ENCODE results near the gene PARP6. TPM values are rescaled to one million over a fixed set of nuclear protein-coding genes. Genes with fewer than 3 reads are reported as not detected.
A peak's percentile ranks its signal among the peaks of the same experiment; 100 is the strongest.
"Not testable (repeated sequence)": the region's sequence is repeated elsewhere in the genome, so short reads cannot be mapped to it uniquely, and the experiment has no call there.

Gene PARP6
- total RNA-seq, 1 donor: 65.4 TPM

DNA sequence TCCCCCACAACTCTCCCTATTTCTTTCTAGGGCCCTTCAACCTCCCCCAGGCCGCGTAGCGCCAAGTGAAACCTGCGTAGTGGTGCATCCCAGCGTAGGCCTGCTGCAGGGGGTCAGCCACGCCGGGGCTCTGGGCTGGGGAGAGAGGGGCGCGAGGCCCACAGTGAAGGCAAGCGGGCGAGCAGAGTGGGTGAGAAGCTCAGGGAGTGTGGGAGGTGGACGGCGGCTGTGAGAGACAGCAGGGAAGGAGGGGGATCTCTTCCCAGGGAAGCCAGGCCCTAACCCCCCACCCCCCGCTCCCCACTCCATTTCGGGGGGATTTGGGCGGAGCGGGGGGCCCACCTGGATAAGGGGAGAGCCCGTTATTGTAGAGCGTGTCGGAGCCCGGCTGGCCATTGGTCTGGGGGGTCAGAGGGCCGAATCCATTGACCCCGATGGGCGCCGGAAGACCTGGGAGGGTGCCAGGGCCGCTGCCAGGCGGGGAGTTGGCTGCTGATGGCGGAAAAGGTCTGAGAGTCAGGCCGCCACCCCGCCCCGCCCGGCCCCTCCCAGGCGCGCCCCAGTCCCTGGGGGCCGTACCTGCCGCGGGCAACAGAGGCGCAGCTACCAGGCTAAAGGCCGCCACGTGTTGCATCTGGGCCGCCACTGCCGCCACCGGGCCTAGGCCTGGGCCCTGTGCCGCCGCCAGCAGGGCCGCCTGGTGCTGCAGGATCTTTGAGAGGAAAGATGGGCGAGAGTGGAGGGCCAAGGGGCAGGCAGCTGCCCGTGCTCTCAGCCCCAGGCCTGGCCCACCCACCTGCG lies 16.6 kb upstream of the PARP6 start:
- Histone ChIP-seq H3K27me3 (ENCODE audit: insufficient read depth, low read length) (no peaks in the 10 kb centered on the region), H3K9me3 (ENCODE audit: low read depth, low read length) (no peaks in the 10 kb centered on the region), H3K4me1 (ENCODE audit: insufficient read depth, low read length) (no peaks in the 10 kb centered on the region), H3K4me3 (ENCODE audit: low read length) (no peak overlapping the region)

DNA sequence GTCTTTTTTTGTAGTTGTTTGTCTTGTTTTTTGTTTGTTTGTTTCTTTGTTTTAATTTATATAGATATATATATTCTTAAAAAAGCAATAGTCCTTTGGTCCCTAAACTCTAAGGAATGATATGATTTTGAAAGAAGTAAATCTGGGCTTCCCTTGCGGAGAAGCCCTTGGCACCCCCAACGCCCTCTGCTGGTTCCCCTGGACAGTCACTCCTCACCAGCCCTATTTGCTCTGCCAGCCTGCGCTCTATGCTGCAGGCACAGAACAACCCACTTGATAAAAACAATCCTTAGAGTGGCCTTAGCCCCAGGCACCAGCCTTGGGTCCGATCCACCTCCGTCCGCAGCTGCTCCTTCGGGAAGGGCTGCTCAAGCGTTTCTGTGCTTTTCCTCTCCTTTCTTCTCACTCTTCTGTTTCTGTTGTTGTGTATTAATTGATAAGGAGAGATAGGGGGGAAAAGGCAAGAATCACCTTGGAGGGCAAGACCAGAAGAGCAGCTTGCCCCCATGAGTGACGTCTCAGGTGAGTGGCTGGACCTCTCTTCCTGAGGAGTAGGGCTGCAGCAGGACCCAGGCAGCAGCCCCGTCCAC lies 13.7 kb upstream of the PARP6 start:
- H3K9me3 ChIP-seq (ENCODE audit: low read depth, low read length): no peaks in the 10 kb centered on the region
- H3K27me3 ChIP-seq (ENCODE audit: insufficient read depth, low read length): no peaks in the 10 kb centered on the region
- H3K4me1 ChIP-seq (ENCODE audit: insufficient read depth, low read length): no peaks in the 10 kb centered on the region
- no peak overlapping the region for H3K4me3 ChIP-seq (ENCODE audit: low read length)

DNA sequence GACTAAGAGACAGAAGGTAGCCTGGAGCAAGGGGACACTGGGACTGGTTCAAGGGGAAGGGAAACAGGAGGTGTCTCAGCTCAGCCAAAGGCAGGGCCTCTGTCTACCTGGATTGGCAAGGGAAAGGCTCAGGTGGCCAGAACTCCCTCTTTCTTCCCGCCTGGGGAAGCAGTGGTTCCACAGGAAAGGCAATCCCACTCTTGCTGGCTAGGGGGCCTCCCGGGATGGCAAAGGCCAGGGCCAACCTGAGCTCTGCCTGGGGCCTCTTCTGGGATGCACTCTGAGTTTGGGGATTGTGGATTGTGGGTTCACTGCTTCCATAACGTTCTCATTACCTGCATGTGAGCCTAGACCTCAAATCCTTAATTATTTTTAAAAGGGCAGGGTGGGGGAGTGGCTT lies 13.0 kb upstream of the PARP6 start:
- no peaks in the 10 kb centered on the region for H3K27me3 ChIP-seq (ENCODE audit: insufficient read depth, low read length)
- H3K4me3 ChIP-seq (ENCODE audit: low read length): no peak overlapping the region
- H3K4me1 ChIP-seq (ENCODE audit: insufficient read depth, low read length): no peaks in the 10 kb centered on the region
- no peaks in the 10 kb centered on the region for H3K9me3 ChIP-seq (ENCODE audit: low read depth, low read length)

DNA sequence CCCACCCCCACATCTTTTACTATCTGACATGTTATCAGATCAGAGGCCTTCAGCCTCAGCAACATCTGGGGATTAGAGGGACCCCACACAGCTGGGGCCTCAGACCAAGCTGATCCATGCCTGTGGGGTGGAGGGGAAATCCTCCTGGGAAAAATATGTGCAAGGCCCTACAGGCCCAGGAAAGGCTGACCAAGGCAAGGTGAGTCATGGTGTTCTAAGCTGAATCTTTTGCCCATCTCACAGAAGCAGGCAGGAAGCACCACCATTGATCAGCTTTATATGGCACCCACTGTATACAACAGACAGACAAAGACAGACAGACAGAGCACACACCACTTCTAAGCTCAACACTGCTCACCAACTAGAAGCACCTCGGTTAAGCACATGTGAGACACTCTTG lies 12.4 kb upstream of the PARP6 start:
- no peaks in the 10 kb centered on the region for H3K4me1 ChIP-seq (ENCODE audit: insufficient read depth, low read length)
- no peaks in the 10 kb centered on the region for H3K9me3 ChIP-seq (ENCODE audit: low read depth, low read length)
- no peak overlapping the region for H3K4me3 ChIP-seq (ENCODE audit: low read length)
- no peaks in the 10 kb centered on the region for H3K27me3 ChIP-seq (ENCODE audit: insufficient read depth, low read length)

DNA sequence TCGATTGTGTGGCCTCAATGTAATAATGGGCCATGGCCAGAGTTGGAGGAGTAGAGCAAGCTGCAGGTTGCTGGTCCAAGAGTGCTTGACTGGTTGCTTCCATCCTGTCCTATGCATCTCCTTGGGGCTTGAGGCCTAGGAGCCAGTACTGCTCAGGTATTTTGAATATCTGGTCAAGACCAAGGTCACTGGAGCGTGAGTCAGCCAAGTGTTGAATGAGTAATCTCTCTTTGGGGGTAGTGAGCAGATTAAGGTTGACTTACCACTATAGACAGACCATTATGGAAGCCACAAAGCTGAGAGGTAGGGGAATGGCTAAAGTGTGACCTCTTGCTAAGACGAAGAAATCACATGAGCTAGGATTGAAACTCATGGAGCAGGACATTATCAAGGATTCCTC lies 9.4 kb upstream of the PARP6 start:
- H3K4me1 ChIP-seq (ENCODE audit: insufficient read depth, low read length): no peaks in the 10 kb centered on the region
- H3K27me3 ChIP-seq (ENCODE audit: insufficient read depth, low read length): no peaks in the 10 kb centered on the region
- no peak overlapping the region for H3K4me3 ChIP-seq (ENCODE audit: low read length)
- H3K9me3 ChIP-seq (ENCODE audit: low read depth, low read length): no peaks in the 10 kb centered on the region

DNA sequence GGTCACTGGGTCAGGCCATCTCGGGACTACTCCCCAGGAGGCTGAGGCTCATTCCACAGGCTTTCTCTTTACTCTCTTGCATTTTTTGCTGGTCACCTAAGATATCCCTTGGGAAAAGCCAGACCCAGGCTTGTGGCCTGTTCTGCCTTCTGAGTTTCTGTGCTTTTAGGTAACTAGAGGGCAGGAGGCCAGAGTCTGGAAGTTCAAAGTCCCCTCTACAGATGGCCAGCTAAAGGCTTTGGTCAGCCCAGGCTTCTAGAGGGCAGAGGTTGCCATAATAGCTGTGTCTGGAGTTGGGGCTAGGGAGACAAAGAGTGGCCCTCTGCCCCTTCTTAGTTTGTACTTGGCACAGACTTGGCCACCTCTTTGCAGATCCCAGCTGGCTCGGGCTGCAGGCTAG lies 8.4 kb upstream of the PARP6 start:
- no peaks in the 10 kb centered on the region for H3K4me1 ChIP-seq (ENCODE audit: insufficient read depth, low read length)
- H3K27me3 ChIP-seq (ENCODE audit: insufficient read depth, low read length): no peaks in the 10 kb centered on the region
- no peaks in the 10 kb centered on the region for H3K9me3 ChIP-seq (ENCODE audit: low read depth, low read length)
- H3K4me3 ChIP-seq (ENCODE audit: low read length): no peak overlapping the region

DNA sequence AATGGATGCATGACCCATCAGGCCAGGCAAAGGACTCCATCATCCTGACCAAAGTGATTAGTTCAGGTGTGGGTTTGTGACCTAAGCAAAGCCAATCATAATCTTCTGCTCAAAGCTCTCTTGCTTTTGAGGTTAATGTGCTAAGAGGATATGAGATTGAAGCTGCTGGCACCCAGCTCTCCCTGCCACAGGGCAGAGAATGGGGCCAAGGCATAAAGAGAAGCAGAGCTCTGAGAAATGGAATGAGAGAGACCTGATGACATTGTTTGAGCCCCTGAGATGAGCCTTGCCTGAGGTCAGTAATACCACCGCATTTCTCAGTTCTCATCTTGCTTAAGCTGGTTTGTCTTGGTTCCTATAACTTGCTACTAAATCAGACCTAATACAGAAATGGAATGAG lies 6.4 kb upstream of the PARP6 start:
- no peak overlapping the region for H3K4me3 ChIP-seq (ENCODE audit: low read length)
- no peaks in the 10 kb centered on the region for H3K4me1 ChIP-seq (ENCODE audit: insufficient read depth, low read length)
- no peaks in the 10 kb centered on the region for H3K9me3 ChIP-seq (ENCODE audit: low read depth, low read length)
- H3K27me3 ChIP-seq (ENCODE audit: insufficient read depth, low read length): no peaks in the 10 kb centered on the region

DNA sequence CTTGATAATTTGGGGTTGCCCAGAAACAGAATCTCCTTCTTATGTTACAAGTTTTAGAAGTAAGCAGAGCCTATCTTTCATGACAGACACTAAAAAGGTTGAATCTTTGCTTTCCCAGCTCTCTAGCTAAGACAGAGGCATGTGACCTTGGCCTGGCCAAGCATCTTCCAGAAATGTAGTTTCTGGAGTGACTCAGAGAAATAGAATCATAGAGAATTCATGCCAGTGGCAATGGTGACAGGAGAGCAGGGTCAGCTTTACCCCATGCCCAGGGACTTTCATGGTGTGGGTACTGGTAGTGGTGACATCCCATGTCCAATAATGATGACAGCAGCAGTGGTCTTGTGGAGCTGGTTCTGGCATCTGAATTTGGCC lies 4.0 kb upstream of the PARP6 start:
- peaks cover 18% of the 10 kb centered on the region for H3K4me1 ChIP-seq (ENCODE audit: insufficient read depth, low read length)
- H3K9me3 ChIP-seq (ENCODE audit: low read depth, low read length): no peaks in the 10 kb centered on the region
- H3K4me3 ChIP-seq (ENCODE audit: low read length): no peak overlapping the region
- no peaks in the 10 kb centered on the region for H3K27me3 ChIP-seq (ENCODE audit: insufficient read depth, low read length)

DNA sequence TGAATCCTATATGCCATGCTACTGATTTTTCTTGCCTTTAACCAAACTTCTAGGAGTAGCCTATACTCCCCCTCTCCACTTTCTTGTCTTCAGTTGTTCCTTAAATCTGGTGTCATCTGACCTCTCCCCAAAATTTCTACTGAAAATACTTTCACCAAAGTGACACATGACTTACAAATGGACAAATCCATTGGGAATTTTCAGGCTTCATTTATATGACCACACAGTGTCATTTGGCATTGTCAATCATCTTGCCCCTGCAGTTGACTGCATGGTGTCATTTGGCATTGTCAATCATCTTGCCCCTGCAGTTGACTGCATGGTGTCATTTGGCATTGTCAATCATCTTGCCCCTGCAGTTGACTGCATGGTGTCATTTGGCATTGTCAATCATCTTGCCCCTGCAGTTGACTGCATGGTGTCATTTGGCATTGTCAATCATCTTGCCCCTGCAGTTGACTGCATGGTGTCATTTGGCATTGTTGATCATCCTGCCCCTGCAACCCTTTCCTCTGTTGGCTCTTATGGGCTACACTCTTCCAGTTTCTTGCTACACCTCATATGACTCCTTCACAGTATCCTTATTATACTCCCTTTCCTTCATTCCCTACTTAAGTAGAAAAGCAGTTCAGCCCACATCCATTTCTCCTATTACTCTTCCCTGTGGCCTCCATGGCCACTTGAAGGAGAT lies 3.4 kb upstream of the PARP6 start:
- not testable (repeated sequence) for H3K9me3 ChIP-seq (ENCODE audit: low read depth, low read length); H3K27me3 ChIP-seq (ENCODE audit: insufficient read depth, low read length); H3K4me3 ChIP-seq (ENCODE audit: low read length)
- peaks cover 23% of the 10 kb centered on the region for H3K4me1 ChIP-seq (ENCODE audit: insufficient read depth, low read length)

DNA sequence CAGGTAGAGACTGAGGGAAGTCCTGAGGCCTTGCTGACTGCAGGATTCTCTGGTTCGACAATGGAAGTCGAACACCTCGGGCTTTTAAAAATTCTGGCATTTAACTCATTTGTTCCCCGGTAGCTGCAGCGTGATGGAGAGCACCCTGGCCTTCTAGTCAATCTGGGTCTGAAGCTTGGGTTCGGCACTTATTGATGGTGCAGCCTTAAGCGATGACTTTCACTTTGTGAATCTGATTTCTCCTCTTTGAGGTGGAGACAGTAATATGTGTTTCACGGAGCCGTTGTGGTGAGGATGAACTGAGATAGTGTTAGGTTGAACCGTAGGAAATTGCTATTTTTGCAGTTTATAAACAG lies 621 bp upstream of the PARP6 start:
- H3K9me3 ChIP-seq (ENCODE audit: low read depth, low read length): no peaks in the 10 kb centered on the region
- H3K4me3 ChIP-seq (ENCODE audit: low read length): peak overlapping the region; percentile 45
- no peaks in the 10 kb centered on the region for H3K27me3 ChIP-seq (ENCODE audit: insufficient read depth, low read length)
- peaks cover 23% of the 10 kb centered on the region for H3K4me1 ChIP-seq (ENCODE audit: insufficient read depth, low read length)

DNA sequence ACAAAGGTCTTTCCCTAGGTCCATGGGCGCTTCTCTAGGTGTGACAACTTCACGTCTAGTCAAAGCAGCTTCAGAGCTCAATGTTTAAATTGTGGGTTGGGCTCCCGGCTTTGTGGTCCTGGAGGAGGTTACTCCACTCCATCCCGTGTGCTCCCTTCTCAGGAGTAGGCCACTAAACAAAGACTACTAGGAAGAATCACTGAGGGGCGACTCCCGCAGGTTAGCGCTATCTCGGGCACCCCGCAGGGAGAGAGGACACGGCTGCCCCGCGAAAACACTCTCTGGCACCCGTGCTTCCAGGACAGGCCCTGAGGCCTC lies 500 bp downstream of the PARP6 start:
- Histone ChIP-seq H3K4me3 (ENCODE audit: low read length) (peak overlapping the region; percentile 77), H3K4me1 (ENCODE audit: insufficient read depth, low read length) (peaks cover 23% of the 10 kb centered on the region), H3K27me3 (ENCODE audit: insufficient read depth, low read length) (no peaks in the 10 kb centered on the region), H3K9me3 (ENCODE audit: low read depth, low read length) (no peaks in the 10 kb centered on the region)

DNA sequence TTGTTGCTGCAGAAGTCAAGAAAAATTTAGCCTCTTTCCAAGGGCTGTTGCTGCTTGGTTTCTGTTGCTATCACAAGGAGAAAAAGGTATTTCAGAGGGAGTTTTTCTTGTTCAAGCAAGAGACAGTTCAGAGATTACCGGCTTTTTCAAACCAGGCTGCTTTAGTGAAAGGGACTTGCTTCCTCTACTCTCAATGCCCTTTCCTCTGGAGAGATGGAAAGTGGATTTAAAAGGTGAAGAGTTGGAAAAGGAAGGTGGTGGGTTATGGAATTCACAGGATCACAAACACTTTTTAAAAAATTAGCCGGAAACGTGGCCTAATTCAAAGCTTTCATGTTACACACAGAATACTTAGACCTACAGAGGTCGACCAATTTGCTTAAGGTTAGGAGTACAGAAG lies 1.1 kb downstream of the PARP6 start:
- H3K4me1 ChIP-seq (ENCODE audit: insufficient read depth, low read length): peaks cover 23% of the 10 kb centered on the region
- no peak overlapping the region for H3K4me3 ChIP-seq (ENCODE audit: low read length)
- no peaks in the 10 kb centered on the region for H3K9me3 ChIP-seq (ENCODE audit: low read depth, low read length)
- no peaks in the 10 kb centered on the region for H3K27me3 ChIP-seq (ENCODE audit: insufficient read depth, low read length)

DNA sequence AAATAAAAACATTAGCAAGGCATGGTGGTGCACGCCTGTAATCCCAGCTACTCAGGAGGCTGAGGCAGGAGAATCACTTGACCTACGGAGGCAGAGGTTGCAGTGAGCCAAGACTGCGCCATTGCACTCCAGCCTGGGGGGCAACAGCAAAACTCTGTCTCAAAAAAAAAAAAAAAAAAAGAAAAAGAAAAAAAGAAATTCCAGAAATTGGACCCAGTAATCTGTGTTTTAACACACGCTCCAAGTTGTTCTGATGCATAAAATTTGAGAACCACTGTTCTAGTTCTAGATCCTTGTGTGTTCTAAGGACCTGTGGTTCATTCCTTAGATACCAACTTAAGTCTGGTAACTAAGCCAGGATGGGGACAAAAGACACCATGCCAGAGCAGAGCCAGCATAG lies 2.6 kb downstream of the PARP6 start:
- Histone ChIP-seq H3K4me3 (ENCODE audit: low read length) (no peak overlapping the region), H3K27me3 (ENCODE audit: insufficient read depth, low read length) (no peaks in the 10 kb centered on the region), H3K4me1 (ENCODE audit: insufficient read depth, low read length) (peaks cover 23% of the 10 kb centered on the region), H3K9me3 (ENCODE audit: low read depth, low read length) (no peaks in the 10 kb centered on the region)

DNA sequence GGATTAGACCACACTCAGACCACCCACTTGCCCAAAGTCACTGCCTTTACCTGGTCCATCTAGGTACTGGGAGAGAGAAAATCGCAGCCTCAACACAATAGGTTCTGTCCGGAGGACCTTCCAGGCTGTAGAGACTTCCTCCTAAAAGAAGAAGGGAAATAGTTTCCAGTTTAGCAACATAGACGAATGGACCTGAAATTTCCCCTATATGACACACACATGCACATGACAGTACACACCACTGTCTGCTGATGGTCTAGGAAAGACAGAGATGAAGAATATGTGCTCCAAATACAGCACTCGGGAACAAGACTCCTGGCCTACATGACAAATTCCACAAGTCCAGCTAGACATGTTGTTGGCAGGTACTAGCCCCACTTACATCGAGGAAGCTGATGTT lies 7.3 kb downstream of the PARP6 start:
- H3K27me3 ChIP-seq (ENCODE audit: insufficient read depth, low read length): no peaks in the 10 kb centered on the region
- no peaks in the 10 kb centered on the region for H3K9me3 ChIP-seq (ENCODE audit: low read depth, low read length)
- H3K4me3 ChIP-seq (ENCODE audit: low read length): no peak overlapping the region
- no peaks in the 10 kb centered on the region for H3K4me1 ChIP-seq (ENCODE audit: insufficient read depth, low read length)

DNA sequence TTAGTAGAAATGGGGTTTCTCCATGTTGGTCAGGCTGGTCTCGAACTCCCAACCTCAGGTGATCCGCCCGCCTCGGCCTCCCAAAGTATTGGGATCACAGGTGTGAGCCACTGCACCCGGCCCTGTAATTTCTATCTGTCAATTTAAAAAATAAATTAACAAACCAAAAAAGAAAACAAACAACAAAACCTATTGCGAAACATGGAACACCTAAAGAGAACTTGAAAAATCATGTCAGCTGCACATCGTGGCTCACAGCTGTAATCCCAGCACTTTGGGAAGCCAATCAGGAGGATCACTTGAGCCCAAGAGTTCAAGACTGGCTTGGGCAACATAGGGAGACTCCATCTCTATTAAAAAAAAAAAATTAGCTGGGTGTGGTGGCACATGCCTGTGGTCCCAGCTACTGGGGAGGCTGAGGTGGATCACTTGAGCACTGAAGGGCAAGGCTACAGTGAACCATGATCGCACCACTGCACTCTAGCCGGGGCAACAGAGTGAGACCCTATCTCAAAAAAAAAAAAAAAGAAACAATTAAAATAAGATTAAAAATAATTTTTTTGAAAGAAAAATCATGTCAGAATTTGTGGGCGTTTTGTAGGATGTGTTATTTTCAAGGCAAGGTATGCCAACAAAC lies 19.6 kb downstream of the PARP6 start:
- H3K4me3 ChIP-seq (ENCODE audit: low read length): no peak overlapping the region
- H3K4me1 ChIP-seq (ENCODE audit: insufficient read depth, low read length): peaks cover 8% of the 10 kb centered on the region
- H3K9me3 ChIP-seq (ENCODE audit: low read depth, low read length): no peaks in the 10 kb centered on the region
- no peaks in the 10 kb centered on the region for H3K27me3 ChIP-seq (ENCODE audit: insufficient read depth, low read length)

All from mononuclear cell (primary cell).